ENCODE measurements around the gene ZNF436. TPM values are rescaled to one million over a fixed set of nuclear protein-coding genes. Genes with fewer than 3 reads are reported as not detected.
A peak's percentile ranks its signal among the peaks of the same experiment; 100 is the strongest.

Gene ZNF436
- total RNA-seq, 4 donors from 2014 or later: 22.8 to 35.0 (median 30.2) TPM

GRCh38 chr1:23341931-23342692 lies 27.5 kb downstream of the ZNF436 start:
- Histone ChIP-seq H3K9me3 (no peaks in the 10 kb centered on the region), H3K36me3 (peaks cover 0 to 9% (median 3%) of the 10 kb centered on the region in 3 donors), H3K4me3 (peak overlapping the region; percentile 66 to 85 (median 79)), H3K27me3 (no peaks in the 10 kb centered on the region), H3K27ac (peak overlapping the region in 3 of 4 donors; percentile 97 to 99 (median 99)), H3K4me1 (peaks cover 0 to 66% (median 45%) of the 10 kb centered on the region in 4 donors)
- 2 to 5% methylated on average over 10 of the region's 10 CpGs for WGBS, 2 donors
- DNase-seq (ENCODE audit: low spot score in 2 of 2): no peak
- TF ChIP-seq CTCF (IDR thresholded peaks at IDR 0.05): no peak
- no peak for TF ChIP-seq POLR2A (IDR thresholded peaks at IDR 0.05)
- TF ChIP-seq EP300 (IDR thresholded peaks at IDR 0.05): no peak

- H3K4me1 ChIP-seq: peaks cover 0 to 63% (median 41%) of the 10 kb centered on the region in 4 donors
- TF ChIP-seq EP300 (IDR thresholded peaks at IDR 0.05) (no peak), POLR2A (IDR thresholded peaks at IDR 0.05) (no peak), CTCF (IDR thresholded peaks at IDR 0.05) (no peak)
- H3K36me3 ChIP-seq: peaks cover 0 to 33% (median 10%) of the 10 kb centered on the region in 3 donors
- no peak overlapping the region for H3K4me3 ChIP-seq
- H3K9me3 ChIP-seq: no peaks in the 10 kb centered on the region
- H3K27me3 ChIP-seq: no peaks in the 10 kb centered on the region
- WGBS, 2 donors: 58 to 62% methylated on average over 4 of the region's 4 CpGs
- DNase-seq (ENCODE audit: low spot score in 2 of 2): no peak
- H3K27ac ChIP-seq: no peak overlapping the region
Measured at GRCh38 chr1:23339632-23340031, 30.0 kb downstream of the ZNF436 start.

- Histone ChIP-seq H3K9me3 (no peaks in the 10 kb centered on the region), H3K4me1 (peaks cover 0 to 61% (median 40%) of the 10 kb centered on the region in 4 donors), H3K27me3 (no peaks in the 10 kb centered on the region), H3K27ac (no peak overlapping the region), H3K4me3 (no peak overlapping the region), H3K36me3 (peaks cover 0 to 51% (median 10%) of the 10 kb centered on the region in 3 donors)
- no peak for DNase-seq (ENCODE audit: low spot score in 2 of 2)
- WGBS, 2 donors: 44 to 48% methylated on average over 2 of the region's 2 CpGs
- no peak for TF ChIP-seq POLR2A (IDR thresholded peaks at IDR 0.05)
- TF ChIP-seq CTCF (IDR thresholded peaks at IDR 0.05): no peak
- TF ChIP-seq EP300 (IDR thresholded peaks at IDR 0.05): no peak
Measured at GRCh38 chr1:23337869-23338268, 31.8 kb downstream of the ZNF436 start.

GRCh38 chr1:23331713-23332112 lies 37.9 kb downstream of the ZNF436 start:
- Histone ChIP-seq H3K9me3 (no peaks in the 10 kb centered on the region), H3K4me1 (peaks cover 0 to 6% (median 0%) of the 10 kb centered on the region in 4 donors), H3K4me3 (no peak overlapping the region), H3K27me3 (no peaks in the 10 kb centered on the region), H3K36me3 (peaks cover 0 to 93% (median 15%) of the 10 kb centered on the region in 3 donors), H3K27ac (no peak overlapping the region)
- TF ChIP-seq POLR2A (IDR thresholded peaks at IDR 0.05) (no peak), EP300 (IDR thresholded peaks at IDR 0.05) (no peak), CTCF (IDR thresholded peaks at IDR 0.05) (no peak)
- WGBS, 2 donors: 78 to 84% methylated on average over 8 of the region's 8 CpGs
- DNase-seq (ENCODE audit: low spot score in 2 of 2): no peak

GRCh38 chr1:23330846-23331245 lies 38.8 kb downstream of the ZNF436 start:
- 88 to 92% methylated on average over 1 of the region's 1 CpG for WGBS, 2 donors

More at GRCh38 chr1:23330846-23331245, 38.8 kb downstream of the ZNF436 start:
- Histone ChIP-seq H3K4me3 (no peak overlapping the region), H3K27me3 (no peaks in the 10 kb centered on the region), H3K36me3 (peaks cover 0 to 93% (median 15%) of the 10 kb centered on the region in 3 donors), H3K27ac (no peak overlapping the region), H3K4me1 (peaks cover 0 to 11% (median 0%) of the 10 kb centered on the region in 4 donors), H3K9me3 (no peaks in the 10 kb centered on the region)
- DNase-seq (ENCODE audit: low spot score in 2 of 2): no peak
- no peak for TF ChIP-seq EP300 (IDR thresholded peaks at IDR 0.05)
- no peak for TF ChIP-seq CTCF (IDR thresholded peaks at IDR 0.05)
- no peak for TF ChIP-seq POLR2A (IDR thresholded peaks at IDR 0.05)
